GM21423 (cell line): ENCODE data around the gene UNC119B.
"Not testable (repeated sequence)": the region's sequence is repeated elsewhere in the genome, so short reads cannot be mapped to it uniquely, and the experiment has no call there.

Experiments used
- ATAC-seq: cut with Tn5 transposase; IDR thresholded peaks from one replicate; pipeline ENCODE4 v1.9.1; 2021; ENCODE audit warnings: mild to moderate bottlenecking, moderate library complexity; ENCODE audit not compliant: unreplicated experiment

Gene UNC119B

GRCh38 chr12:120710031-120710804, at the start of gene UNC119B:
TSS of gene UNC119B (plus strand) at chr12:120710458. CDS start at chr12:120710475, 17 bp downstream.
- peak; percentile 64 for ATAC-seq

- no peak for ATAC-seq
These were observed 48.8 kb upstream of the UNC119B start for GRCh38 chr12:120661432-120661831.

- peak; percentile 76 for ATAC-seq
These were observed 47.4 kb upstream of the UNC119B start for GRCh38 chr12:120662879-120663278.

GRCh38 chr12:120663741-120664140, 46.5 kb upstream of the UNC119B start:
- no peak for ATAC-seq

- ATAC-seq: no peak
These were observed 43.5 kb upstream of the UNC119B start for GRCh38 chr12:120666571-120667390.

- ATAC-seq: no peak
These were observed 42.0 kb upstream of the UNC119B start for GRCh38 chr12:120668091-120668867.

- peak; percentile 56 for ATAC-seq
These were observed 41.1 kb upstream of the UNC119B start for GRCh38 chr12:120668868-120669840.

- not testable (repeated sequence) for ATAC-seq
These were observed 40.0 kb upstream of the UNC119B start for GRCh38 chr12:120670237-120670636.

GRCh38 chr12:120670667-120671066, 39.6 kb upstream of the UNC119B start:
- ATAC-seq: no peak

GRCh38 chr12:120674097-120674636, 36.1 kb upstream of the UNC119B start:
- no peak for ATAC-seq

- peak; percentile 56 for ATAC-seq
These were observed 32.3 kb upstream of the UNC119B start for GRCh38 chr12:120677765-120678473.

- ATAC-seq: no peak
These were observed 31.7 kb upstream of the UNC119B start for GRCh38 chr12:120678572-120678971.

GRCh38 chr12:120680165-120680738, 30.0 kb upstream of the UNC119B start:
- ATAC-seq: no peak

GRCh38 chr12:120684523-120684932, 25.7 kb upstream of the UNC119B start:
- ATAC-seq: no peak

GRCh38 chr12:120685522-120685921, 24.7 kb upstream of the UNC119B start:
- ATAC-seq: no peak

GRCh38 chr12:120686151-120686689, 24.0 kb upstream of the UNC119B start:
- ATAC-seq: peak; percentile 64

- peak; percentile 63 for ATAC-seq
These were observed 23.3 kb upstream of the UNC119B start, which contains the start of gene MLEC for GRCh38 chr12:120686690-120687577. TSS of gene MLEC (plus strand) at chr12:120687149. CDS start at chr12:120687297, 148 bp downstream.
